ENCODE measurements around the gene PRR13.
A peak's percentile ranks its signal among the peaks of the same experiment; 100 is the strongest.
"Not testable (repeated sequence)": the region's sequence is repeated elsewhere in the genome, so short reads cannot be mapped to it uniquely, and the experiment has no call there.

The PRR13 gene

GRCh38 chr12:53439582-53439981 lies 2.0 kb upstream of the PRR13 start:
- DNase-seq: not testable (repeated sequence)

- no peak for DNase-seq
Measured at GRCh38 chr12:53443955-53444354, 2.4 kb downstream of the PRR13 start.

- not testable (repeated sequence) for DNase-seq
Measured at GRCh38 chr12:53444593-53445325, 3.2 kb downstream of the PRR13 start.

GRCh38 chr12:53450936-53451335 lies 9.4 kb downstream of the PRR13 start:
- no peak for DNase-seq

GRCh38 chr12:53451661-53452158 lies 10.2 kb downstream of the PRR13 start, which contains the start of gene PCBP2:
PCBP2 (plus strand) TSS chr12:53452102; CDS start chr12:53454801, 2,699 bp downstream.
- peak; percentile 98 for DNase-seq

- peak; percentile 77 for DNase-seq
Measured at GRCh38 chr12:53452159-53453077, 10.9 kb downstream of the PRR13 start.

- no peak for DNase-seq
Measured at GRCh38 chr12:53453953-53454640, 12.6 kb downstream of the PRR13 start.

- no peak for DNase-seq
Measured at GRCh38 chr12:53454707-53455106, 13.2 kb downstream of the PRR13 start.

- DNase-seq: no peak
Measured at GRCh38 chr12:53456654-53457366, 15.3 kb downstream of the PRR13 start.

GRCh38 chr12:53459097-53459496 lies 17.6 kb downstream of the PRR13 start:
- DNase-seq: no peak

- no peak for DNase-seq
Measured at GRCh38 chr12:53461059-53461458, 19.5 kb downstream of the PRR13 start.

- no peak for DNase-seq
Measured at GRCh38 chr12:53461591-53461990, 20.1 kb downstream of the PRR13 start.

- DNase-seq: no peak
Measured at GRCh38 chr12:53462935-53463334, 21.4 kb downstream of the PRR13 start.

GRCh38 chr12:53463802-53464560 lies 22.4 kb downstream of the PRR13 start:
- DNase-seq: no peak

- no peak for DNase-seq
Measured at GRCh38 chr12:53464685-53465418, 23.3 kb downstream of the PRR13 start.

GRCh38 chr12:53465679-53466078 lies 24.1 kb downstream of the PRR13 start:
- no peak for DNase-seq

GRCh38 chr12:53466640-53467039 lies 25.1 kb downstream of the PRR13 start:
- DNase-seq: no peak

GRCh38 chr12:53467082-53467481 lies 25.5 kb downstream of the PRR13 start:
- no peak for DNase-seq

- no peak for DNase-seq
Measured at GRCh38 chr12:53467880-53468279, 26.3 kb downstream of the PRR13 start.

- no peak for DNase-seq
Measured at GRCh38 chr12:53468282-53468681, 26.7 kb downstream of the PRR13 start.

GRCh38 chr12:53472056-53472582 lies 30.6 kb downstream of the PRR13 start:
- no peak for DNase-seq

All from activated naive CD4-positive, alpha-beta T cell treated with anti-CD3 and anti-CD28 coated beads, Interleukin-2, amount 50 U/mL, for 16 hours (primary cell).